PC-3 (cell line): ENCODE data around the gene CNTNAP2. TPM values are rescaled to one million over a fixed set of nuclear protein-coding genes. Genes with fewer than 3 reads are reported as not detected.

ENCODE experiments used
- ATAC-seq: fragments of 200-7000 bp; cut with Tn5 transposase; 2 replicates; pipeline ENCODE4 v1.9.1; 2020; ENCODE audit warnings: mild to moderate bottlenecking, moderate library complexity
- BruUV-seq: library from RNA; stranded (reverse); fragments of 400-500 nt; replicated peaks from 2 replicates; lab custom pipeline; 2021; lab: Mats Ljungman, UMichigan
- CTCF ChIA-PET: fragments of 300-600 bp; sonication (Branson Sonifier 250); formaldehyde crosslinking; loops from one replicate; lab custom pipeline; 2022; ENCODE audit warnings: antibody characterized with exemption; lab: Charles Lee
- POLR2A ChIA-PET: fragments of 300-600 bp; sonication (Branson Sonifier 250); formaldehyde crosslinking; loops from one replicate; lab custom pipeline; 2022; ENCODE audit warnings: antibody characterized with exemption; ENCODE audit not compliant: unreplicated experiment; lab: Charles Lee
- DNase-seq: peaks from one replicate; pipeline ENCODE4 v3.0.0-alpha.2; 2015
- H2AFZ ChIP-seq: fragments of 300-600 bp; sonication (generic); 2 replicates; pipeline ENCODE4 v1.6.0; 2016; ENCODE audit warnings: antibody characterized with exemption, low read length
- H3F3A ChIP-seq: fragments of 300-600 bp; sonication (generic); one replicate; pipeline ENCODE4 v1.6.0; 2017; ENCODE audit warnings: antibody characterized with exemption, low read length, control low read depth, mild to moderate bottlenecking; ENCODE audit not compliant: unreplicated experiment
- H3K27ac ChIP-seq: fragments of 300-600 bp; sonication (generic); 2 replicates; pipeline ENCODE4 v1.5.1; 2016; ENCODE audit warnings: mild to moderate bottlenecking, low read length
- H3K27me3 ChIP-seq: fragments of 300-600 bp; sonication (generic); 2 replicates; pipeline ENCODE4 v1.6.1; 2016; ENCODE audit warnings: low read length, mixed read lengths
- H3K36me3 ChIP-seq: fragments of 300-600 bp; sonication (generic); 2 replicates; pipeline ENCODE4 v1.6.1; 2016; ENCODE audit warnings: low read depth, mixed run types, low read length, mixed read lengths
- H3K4me1 ChIP-seq: fragments of 300-600 bp; sonication (generic); 2 replicates; pipeline ENCODE4 v1.5.1; 2016; ENCODE audit warnings: low read length; ENCODE audit not compliant: insufficient read depth
- H3K4me2 ChIP-seq: fragments of 300-600 bp; sonication (generic); 2 replicates; pipeline ENCODE4 v1.6.0; 2016; ENCODE audit warnings: low read length
- H3K4me3 ChIP-seq: fragments of 300-600 bp; sonication (generic); 2 replicates; pipeline ENCODE4 v1.5.1; 2016; ENCODE audit warnings: mild to moderate bottlenecking, low read length, mixed read lengths
- H3K79me2 ChIP-seq: fragments of 300-600 bp; sonication (generic); 2 replicates; pipeline ENCODE4 v1.6.1; 2017; ENCODE audit warnings: low read length, mixed read lengths
- H3K9ac ChIP-seq: fragments of 300-600 bp; sonication (generic); 2 replicates; pipeline ENCODE4 v1.6.0; 2016; ENCODE audit warnings: mild to moderate bottlenecking, low read length
- H3K9me2 ChIP-seq: fragments of 300-600 bp; sonication (generic); replicated peaks from 2 replicates; pipeline ENCODE4 v1.6.1; 2016; ENCODE audit warnings: mixed run types, low read length, mixed read lengths
- H3K9me3 ChIP-seq: fragments of 300-600 bp; sonication (generic); 2 replicates; pipeline ENCODE4 v1.6.1; 2016; ENCODE audit warnings: low read length, mixed read lengths
- H4K20me1 ChIP-seq: fragments of 300-600 bp; sonication (generic); 2 replicates; pipeline ENCODE4 v1.6.1; 2016; ENCODE audit warnings: low read length, mixed read lengths
- CTCF ChIP-seq: fragments of 300-600 bp; sonication (generic); conservative IDR thresholded peaks from 2 replicates; pipeline ENCODE4 v1.5.1; 2017; ENCODE audit warnings: antibody characterized with exemption, low read depth, mild to moderate bottlenecking, low read length
- EZH2 ChIP-seq: fragments of 300-600 bp; sonication (generic); IDR thresholded peaks from one replicate; pipeline ENCODE4 v1.6.1; 2017; ENCODE audit warnings: antibody characterized with exemption, mild to moderate bottlenecking, low read length; ENCODE audit not compliant: unreplicated experiment
- EZH2phosphoT487 ChIP-seq: fragments of 300-600 bp; sonication (generic); IDR thresholded peaks from 2 replicates; pipeline ENCODE4 v1.6.1; 2018; ENCODE audit warnings: mild to moderate bottlenecking, antibody characterized with exemption, low read length, borderline replicate concordance
- intact Hi-C: fragments of 100-400 bp; cut with micrococcal nuclease; formaldehyde crosslinking; loops from 2 replicates; pipeline ENCODE4 v1.9.0; 2023
- total RNA-seq: library from RNA; depleted of rRNA; stranded (reverse); fragments of >200 nt; gene quantifications from 2 replicates; pipeline ENCODE4 v1.2.3, GENCODE V29; 2014

CNTNAP2 gene
- total RNA-seq, 1 experiment from 2014 or later, result 1.5 TPM

- TF ChIP-seq EZH2phosphoT487, result no peak
- no peak for TF ChIP-seq CTCF
- TF ChIP-seq EZH2, result no peak
- H2AFZ ChIP-seq, result no peak overlapping the region
- no peaks in the 10 kb centered on the region for H3K9me2 ChIP-seq
- no peak overlapping the region for H3K27ac ChIP-seq
- H3K4me2 ChIP-seq, result no peak overlapping the region
- H3K27me3 ChIP-seq, result no peaks in the 10 kb centered on the region
- intact Hi-C loops, result no loop called here
- no peaks in the 10 kb centered on the region for H3F3A ChIP-seq
- no peak overlapping the region for H3K9ac ChIP-seq
- no peaks in the 10 kb centered on the region for H3K79me2 ChIP-seq
- no peak for DNase-seq
- no peaks in the 10 kb centered on the region for H3K36me3 ChIP-seq
- no peak overlapping the region for H3K4me3 ChIP-seq
- no peak for ATAC-seq
- CTCF ChIA-PET, result no interaction called here
- BruUV-seq, result no TSS peak
- H3K4me1 ChIP-seq, result no peaks in the 10 kb centered on the region
- no peaks in the 10 kb centered on the region for H4K20me1 ChIP-seq
- POLR2A ChIA-PET, result no interaction called here
- H3K9me3 ChIP-seq, result no peaks in the 10 kb centered on the region
Measured at GRCh38 chr7:146548816-146549215, 432.2 kb downstream of the CNTNAP2 start.

GRCh38 chr7:146554556-146554955, 438.0 kb downstream of the CNTNAP2 start:
- ATAC-seq (no peak), DNase-seq (no peak)
- no peak overlapping the region for H3K4me2 ChIP-seq
- no peaks in the 10 kb centered on the region for H3K9me2 ChIP-seq
- no peaks in the 10 kb centered on the region for H3K36me3 ChIP-seq
- H3K9ac ChIP-seq, result no peak overlapping the region
- TF ChIP-seq CTCF (no peak), EZH2 (no peak), EZH2phosphoT487 (no peak)
- H3K27me3 ChIP-seq, result no peaks in the 10 kb centered on the region
- no peaks in the 10 kb centered on the region for H3K4me1 ChIP-seq
- ChIA-PET CTCF (no interaction called here), POLR2A (no interaction called here)
- no peak overlapping the region for H2AFZ ChIP-seq
- H3F3A ChIP-seq, result no peaks in the 10 kb centered on the region
- no peaks in the 10 kb centered on the region for H3K79me2 ChIP-seq
- H3K9me3 ChIP-seq, result no peaks in the 10 kb centered on the region
- no TSS peak for BruUV-seq
- H3K4me3 ChIP-seq, result no peak overlapping the region
- no peaks in the 10 kb centered on the region for H4K20me1 ChIP-seq
- H3K27ac ChIP-seq, result no peak overlapping the region
- intact Hi-C loops, result no loop called here

GRCh38 chr7:146557971-146558469, 441.4 kb downstream of the CNTNAP2 start:
- H3K9me2 ChIP-seq, result no peaks in the 10 kb centered on the region
- no peaks in the 10 kb centered on the region for H3F3A ChIP-seq
- H3K79me2 ChIP-seq, result no peaks in the 10 kb centered on the region
- ChIA-PET POLR2A (no interaction called here), CTCF (no interaction called here)
- no peak overlapping the region for H3K9ac ChIP-seq
- no peak overlapping the region for H3K4me2 ChIP-seq
- no peaks in the 10 kb centered on the region for H3K36me3 ChIP-seq
- H2AFZ ChIP-seq, result no peak overlapping the region
- TF ChIP-seq EZH2phosphoT487 (no peak), CTCF (no peak)
- no peaks in the 10 kb centered on the region for H3K9me3 ChIP-seq
- ATAC-seq, result no peak
- no peaks in the 10 kb centered on the region for H3K4me1 ChIP-seq
- no peaks in the 10 kb centered on the region for H3K27me3 ChIP-seq
- DNase-seq, result no peak
- H3K4me3 ChIP-seq, result no peak overlapping the region
- intact Hi-C loops, result no loop called here
- BruUV-seq, result no TSS peak
- no peaks in the 10 kb centered on the region for H4K20me1 ChIP-seq
- no peak overlapping the region for H3K27ac ChIP-seq
